Tibial artery (tissue), 4 donors: ENCODE results near the gene HNF1A.
A peak's percentile ranks its signal among the peaks of the same experiment; 100 is the strongest.

Source experiments
- DNase-seq, 2 donors: peaks; one replicate each; pipeline ENCODE4 v3.0.0-alpha.2; 2019
- H3K27ac ChIP-seq, 2 donors: fragments of 200-600 bp; sonication (generic) in 1 of 2; 1 replicate in 1 of 2; 2 replicates in 1 of 2; pipeline ENCODE4 v1.5.1; 2018 to 2019; ENCODE audit warnings: mild to moderate bottlenecking in 1 of 2
- H3K27me3 ChIP-seq, 2 donors: fragments of 200-600 bp; sonication (generic) in 1 of 2; one replicate each; pipeline versions ENCODE4 v1.5.1 to v1.6.0; 2016 to 2019
- H3K36me3 ChIP-seq, 3 donors: fragments of 200-600 bp; sonication (generic) in 2 of 3; one replicate each; pipeline ENCODE4 v1.5.1; 2016 to 2019; ENCODE audit warnings: mild to moderate bottlenecking in 2 of 3
- H3K4me1 ChIP-seq, 4 donors: fragments of 200-600 bp; sonication (generic) in 2 of 4; 1 replicate in 3 of 4; 2 replicates in 1 of 4; pipeline ENCODE4 v1.5.1; 2016 to 2019
- H3K4me3 ChIP-seq, 2 donors: fragments of 200-600 bp; sonication (generic) in 1 of 2; 1 replicate in 1 of 2; 2 replicates in 1 of 2; pipeline ENCODE4 v1.5.1; 2018 to 2019; ENCODE audit warnings: mild to moderate bottlenecking in 2 of 2
- H3K9me3 ChIP-seq, 3 donors: fragments of 200-600 bp; sonication (generic) in 1 of 3; one replicate each; pipeline ENCODE4 v1.5.1; 2016 to 2019
- intact Hi-C: fragments of 100-400 bp; cut with DNase I; formaldehyde crosslinking; loops from one replicate; pipeline ENCODE4 v1.15.0; 2023; ENCODE audit warnings: low total_unique reads
- TF ChIP-seq, protein P1 (sequence below), 2 experiments: fragments of 200-600 bp in 1 of 2; fragments of 450-650 bp in 1 of 2; IDR thresholded peaks; one replicate each; pipeline ENCODE4 v1.5.1; 2017 to 2019; ENCODE audit warnings: antibody characterized with exemption in 2 of 2, mild to moderate bottlenecking in 1 of 2, moderate library complexity in 1 of 2

Gene HNF1A

DNA sequence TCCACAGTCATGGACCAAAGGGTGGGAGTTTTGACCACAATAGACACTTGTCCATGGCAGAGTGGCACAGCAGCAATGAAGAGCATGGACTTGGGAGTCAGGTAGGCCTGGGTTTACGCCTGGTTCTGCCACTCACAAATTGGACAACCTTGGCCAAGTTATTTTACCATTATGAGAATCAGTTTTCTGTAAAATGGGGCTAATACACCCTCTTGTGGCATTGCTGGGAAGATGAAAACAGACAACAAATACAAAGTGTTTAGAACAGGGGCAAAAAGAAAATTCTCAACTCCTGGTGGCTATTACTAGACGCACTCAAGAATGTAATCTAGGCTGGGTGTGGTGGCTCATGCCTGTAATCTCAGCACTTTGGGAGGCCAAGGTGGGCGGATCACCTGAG is 35.4 kb downstream of the HNF1A start:
- TF ChIP-seq, protein P1, sequence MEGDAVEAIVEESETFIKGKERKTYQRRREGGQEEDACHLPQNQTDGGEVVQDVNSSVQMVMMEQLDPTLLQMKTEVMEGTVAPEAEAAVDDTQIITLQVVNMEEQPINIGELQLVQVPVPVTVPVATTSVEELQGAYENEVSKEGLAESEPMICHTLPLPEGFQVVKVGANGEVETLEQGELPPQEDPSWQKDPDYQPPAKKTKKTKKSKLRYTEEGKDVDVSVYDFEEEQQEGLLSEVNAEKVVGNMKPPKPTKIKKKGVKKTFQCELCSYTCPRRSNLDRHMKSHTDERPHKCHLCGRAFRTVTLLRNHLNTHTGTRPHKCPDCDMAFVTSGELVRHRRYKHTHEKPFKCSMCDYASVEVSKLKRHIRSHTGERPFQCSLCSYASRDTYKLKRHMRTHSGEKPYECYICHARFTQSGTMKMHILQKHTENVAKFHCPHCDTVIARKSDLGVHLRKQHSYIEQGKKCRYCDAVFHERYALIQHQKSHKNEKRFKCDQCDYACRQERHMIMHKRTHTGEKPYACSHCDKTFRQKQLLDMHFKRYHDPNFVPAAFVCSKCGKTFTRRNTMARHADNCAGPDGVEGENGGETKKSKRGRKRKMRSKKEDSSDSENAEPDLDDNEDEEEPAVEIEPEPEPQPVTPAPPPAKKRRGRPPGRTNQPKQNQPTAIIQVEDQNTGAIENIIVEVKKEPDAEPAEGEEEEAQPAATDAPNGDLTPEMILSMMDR (IDR thresholded peaks at IDR 0.05), result no peak
- H3K27me3 ChIP-seq, result no peaks in the 10 kb centered on the region

GRCh38 chr12:121015825-121016766 is 37.8 kb downstream of the HNF1A start, which contains the start of gene C12orf43:
Gene C12orf43, minus strand, starts transcription at chr12:121016487. Its CDS starts 13 bp downstream, at chr12:121016474.
- peaks cover 0 to 21% (median 8%) of the 10 kb centered on the region in 3 donors for H3K36me3 ChIP-seq

More for the DNA sequence above, 35.4 kb downstream of the HNF1A start:
- Histone ChIP-seq H3K4me3 (no peak overlapping the region), H3K4me1 (peaks cover 0 to 6% (median 5%) of the 10 kb centered on the region in 4 donors), H3K9me3 (no peaks in the 10 kb centered on the region), H3K27ac (no peak overlapping the region), H3K36me3 (peaks cover 21 to 44% (median 31%) of the 10 kb centered on the region in 3 donors)
- DNase-seq, result no peak
- intact Hi-C loops, result no loop called here

GRCh38 chr12:121017966-121018491 is 39.7 kb downstream of the HNF1A start:
- no peak overlapping the region for H3K4me3 ChIP-seq
- peaks cover 0 to 6% (median 5%) of the 10 kb centered on the region in 4 donors for H3K4me1 ChIP-seq
- H3K36me3 ChIP-seq, result peaks cover 0 to 11% (median 6%) of the 10 kb centered on the region in 3 donors
- TF ChIP-seq, protein P1 (IDR thresholded peaks at IDR 0.05), result no peak
- no peak overlapping the region for H3K27ac ChIP-seq
- H3K27me3 ChIP-seq, result no peaks in the 10 kb centered on the region
- no peak for DNase-seq
- intact Hi-C loops, result no loop called here
- no peaks in the 10 kb centered on the region for H3K9me3 ChIP-seq

More at GRCh38 chr12:121015825-121016766, 37.8 kb downstream of the HNF1A start, which contains the start of gene C12orf43:
- Histone ChIP-seq H3K27ac (peak within 1 kb of the TSS; percentile 65 to 78), H3K4me3 (peak within 1 kb of the TSS; percentile 83 to 87), H3K4me1 (peaks cover 0 to 6% (median 5%) of the 10 kb centered on the region in 4 donors), H3K9me3 (no peaks in the 10 kb centered on the region), H3K27me3 (no peaks in the 10 kb centered on the region)
- intact Hi-C loops, result no loop called here
- peak; percentile 93 to 94 for DNase-seq
- TF ChIP-seq, protein P1 (IDR thresholded peaks at IDR 0.05), result no peak

DNA sequence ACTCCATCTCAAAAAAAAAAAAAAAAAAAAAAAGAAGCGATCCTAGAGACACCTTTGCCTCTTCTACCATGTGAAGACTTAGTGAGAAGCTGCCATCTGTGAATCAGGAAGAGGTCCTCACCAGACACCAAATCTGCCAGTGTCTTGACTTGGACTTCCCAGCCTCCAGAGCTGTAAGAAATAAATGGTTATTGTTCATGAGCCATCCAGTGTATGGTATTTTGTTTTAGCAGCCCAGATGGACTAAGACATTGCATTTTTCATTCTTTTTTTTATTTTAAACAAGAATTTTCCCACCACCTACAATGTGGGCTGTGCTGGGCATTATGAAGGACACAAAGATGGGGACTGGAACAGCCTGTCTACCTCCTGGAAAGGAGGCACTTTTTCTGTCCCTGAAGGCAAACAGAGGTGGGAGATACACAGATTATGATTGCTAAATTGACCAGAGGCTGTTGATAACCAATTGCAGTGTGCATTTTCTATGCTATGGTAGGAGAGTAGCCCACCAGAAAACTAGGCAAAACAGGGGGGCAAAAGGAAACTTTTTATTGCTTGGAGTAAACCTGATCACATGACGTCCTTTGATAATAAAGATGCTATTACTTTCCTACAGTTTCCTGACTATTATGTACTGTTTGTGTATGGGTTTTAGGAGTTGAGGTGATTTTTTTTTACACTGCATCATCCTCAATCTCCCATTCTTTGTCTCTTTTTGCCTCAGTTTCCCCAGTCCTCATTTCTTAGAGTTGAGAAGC is 40.7 kb downstream of the HNF1A start:
- Histone ChIP-seq H3K36me3 (peaks cover 0 to 1% (median 0%) of the 10 kb centered on the region in 3 donors), H3K9me3 (no peaks in the 10 kb centered on the region), H3K27ac (no peak overlapping the region), H3K4me1 (peaks cover 0 to 6% (median 5%) of the 10 kb centered on the region in 4 donors), H3K4me3 (no peak overlapping the region), H3K27me3 (no peaks in the 10 kb centered on the region)
- intact Hi-C loops, result no loop called here
- TF ChIP-seq, protein P1 (IDR thresholded peaks at IDR 0.05), result no peak
- DNase-seq, result no peak

DNA sequence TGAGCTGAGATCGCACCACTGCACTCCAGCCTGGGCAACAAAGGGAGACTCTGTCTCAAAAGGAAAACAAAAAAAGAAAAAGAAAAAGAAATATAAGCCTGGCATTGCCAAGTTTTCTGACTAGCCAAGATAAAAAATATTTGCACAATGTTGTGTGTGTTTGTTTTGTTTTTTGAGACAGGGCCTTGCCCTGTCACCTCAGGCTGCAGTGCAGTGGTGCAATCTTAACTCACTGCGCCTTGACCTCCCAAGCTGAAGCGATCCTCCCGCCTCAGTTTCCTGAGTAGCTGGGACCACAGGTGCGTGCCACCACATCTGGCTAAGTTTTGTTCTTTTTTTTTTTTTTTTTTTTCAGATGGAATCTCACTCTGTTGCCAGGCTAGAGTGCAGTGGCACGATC is 43.4 kb downstream of the HNF1A start:
- TF ChIP-seq, protein P1 (IDR thresholded peaks at IDR 0.05), result no peak
- Histone ChIP-seq H3K27me3 (peaks cover 0 to 3% of the 10 kb centered on the region in 2 donors), H3K4me1 (no peaks in the 10 kb centered on the region), H3K9me3 (no peaks in the 10 kb centered on the region), H3K4me3 (no peak overlapping the region), H3K36me3 (no peaks in the 10 kb centered on the region), H3K27ac (no peak overlapping the region)
- intact Hi-C loops, result no loop called here
- no peak for DNase-seq
